HG03342 (cell line): Measurements from ENCODE around the gene VSTM2L.

Source experiments
- ATAC-seq: cut with Tn5 transposase; IDR thresholded peaks from one replicate; pipeline ENCODE4 v1.9.1; 2021; ENCODE audit warnings: mild to moderate bottlenecking, moderate library complexity; ENCODE audit not compliant: unreplicated experiment

The VSTM2L gene

GRCh38 chr20:37936041-37936440, 33.1 kb downstream of the VSTM2L start:
- no peak for ATAC-seq

GRCh38 chr20:37936451-37936850, 33.5 kb downstream of the VSTM2L start:
- ATAC-seq = no peak

GRCh38 chr20:37937686-37938085, 34.8 kb downstream of the VSTM2L start:
- ATAC-seq = no peak

- no peak for ATAC-seq
These were observed 35.3 kb downstream of the VSTM2L start for GRCh38 chr20:37938181-37938750.

GRCh38 chr20:37938954-37939353, 36.0 kb downstream of the VSTM2L start:
- ATAC-seq = no peak

GRCh38 chr20:37939701-37940560, 37.0 kb downstream of the VSTM2L start:
- ATAC-seq = no peak

- no peak for ATAC-seq
These were observed 37.9 kb downstream of the VSTM2L start for GRCh38 chr20:37940858-37941257.

GRCh38 chr20:37941332-37941731, 38.4 kb downstream of the VSTM2L start:
- ATAC-seq = no peak

GRCh38 chr20:37941992-37942391, 39.1 kb downstream of the VSTM2L start:
- no peak for ATAC-seq

GRCh38 chr20:37943033-37943432, 40.1 kb downstream of the VSTM2L start:
- ATAC-seq = no peak

GRCh38 chr20:37943501-37944455, 40.9 kb downstream of the VSTM2L start:
- no peak for ATAC-seq

GRCh38 chr20:37944456-37944981, 41.6 kb downstream of the VSTM2L start:
- no peak for ATAC-seq

GRCh38 chr20:37945091-37945547, 42.2 kb downstream of the VSTM2L start:
- no peak for ATAC-seq

- ATAC-seq = no peak
These were observed 44.0 kb downstream of the VSTM2L start for GRCh38 chr20:37946946-37947345.

- no peak for ATAC-seq
These were observed 45.0 kb downstream of the VSTM2L start for GRCh38 chr20:37947943-37948342.

- no peak for ATAC-seq
These were observed 46.0 kb downstream of the VSTM2L start for GRCh38 chr20:37948956-37949355.

GRCh38 chr20:37954190-37954589, 51.3 kb downstream of the VSTM2L start:
- no peak for ATAC-seq

GRCh38 chr20:37954626-37955025, 51.7 kb downstream of the VSTM2L start:
- ATAC-seq = no peak

- no peak for ATAC-seq
These were observed 52.6 kb downstream of the VSTM2L start for GRCh38 chr20:37955511-37955910.

GRCh38 chr20:37956107-37956585, 53.2 kb downstream of the VSTM2L start:
- ATAC-seq = no peak
